KOPT-K1 (cell line): ENCODE measurements around the gene SPATA3.

Experiments used
- H3K27ac ChIP-seq: fragments of 200-600 bp; sonication (generic); 2 replicates; pipeline ENCODE4 v1.5.1; 2016; ENCODE audit warnings: antibody characterized with exemption, mild to moderate bottlenecking, low read depth, low read length; ENCODE audit not compliant: poor library complexity, severe bottlenecking
- H3K36me3 ChIP-seq: fragments of 200-600 bp; sonication (generic); 2 replicates; pipeline ENCODE4 v1.5.1; 2017; ENCODE audit warnings: antibody characterized with exemption, mild to moderate bottlenecking, low read length, moderate library complexity; ENCODE audit not compliant: insufficient read depth
- H3K9me3 ChIP-seq: fragments of 200-600 bp; sonication (generic); 2 replicates; pipeline ENCODE4 v1.5.1; 2017; ENCODE audit warnings: antibody characterized with exemption, low read length, mild to moderate bottlenecking; ENCODE audit not compliant: insufficient read depth, poor library complexity, severe bottlenecking

Gene SPATA3

GRCh38 chr2:231038483-231039293 is 42.8 kb downstream of the SPATA3 start:
- H3K36me3 ChIP-seq = no peaks in the 10 kb centered on the region
- H3K9me3 ChIP-seq = no peaks in the 10 kb centered on the region
- H3K27ac ChIP-seq = no peak overlapping the region

DNA sequence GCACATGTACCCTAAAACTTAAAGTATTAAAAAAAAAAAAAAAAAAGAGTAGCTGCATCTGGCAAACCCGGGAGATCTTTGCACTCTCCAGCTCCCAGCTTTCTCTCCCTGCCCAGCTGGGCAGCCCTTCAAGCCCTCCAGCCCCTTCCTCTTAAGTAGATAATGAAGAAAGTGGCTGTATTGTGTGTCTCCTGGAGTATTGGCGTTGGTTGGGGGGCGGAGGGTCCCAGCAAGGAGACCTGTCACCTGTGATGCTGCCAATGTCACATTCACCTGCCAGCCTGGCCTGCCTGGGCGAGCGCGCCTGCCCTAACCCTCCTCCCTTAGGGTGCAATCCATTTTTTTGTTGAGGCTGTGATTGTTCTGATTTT is 43.4 kb downstream of the SPATA3 start:
- H3K36me3 ChIP-seq = no peaks in the 10 kb centered on the region
- no peaks in the 10 kb centered on the region for H3K9me3 ChIP-seq
- H3K27ac ChIP-seq = no peak overlapping the region

GRCh38 chr2:231039821-231040364 is 44.0 kb downstream of the SPATA3 start:
- no peaks in the 10 kb centered on the region for H3K36me3 ChIP-seq
- no peaks in the 10 kb centered on the region for H3K9me3 ChIP-seq
- no peak overlapping the region for H3K27ac ChIP-seq

- no peaks in the 10 kb centered on the region for H3K36me3 ChIP-seq
- no peak overlapping the region for H3K27ac ChIP-seq
These were observed 45.3 kb downstream of the SPATA3 start for GRCh38 chr2:231041061-231041689.

DNA sequence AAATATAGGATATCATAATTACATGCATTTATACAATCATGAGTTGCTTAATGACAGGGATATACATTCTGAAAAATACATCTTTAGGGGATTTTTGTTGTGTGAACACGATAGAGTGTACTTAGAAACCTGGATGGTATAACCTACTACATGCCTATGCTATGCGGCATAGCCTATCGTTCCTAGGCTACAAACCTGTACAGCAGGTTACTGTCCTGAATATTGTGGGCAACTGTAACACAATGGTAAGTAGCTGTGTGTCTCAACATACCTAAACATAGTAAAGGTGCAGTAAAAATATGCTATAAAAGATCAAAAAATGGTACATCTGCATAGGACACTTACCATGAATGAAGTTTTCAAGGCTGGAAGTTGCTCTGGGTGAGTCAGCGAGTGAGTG is 47.9 kb downstream of the SPATA3 start:
- Histone ChIP-seq H3K27ac (no peak overlapping the region), H3K36me3 (no peaks in the 10 kb centered on the region), H3K9me3 (no peaks in the 10 kb centered on the region)

More at GRCh38 chr2:231041061-231041689, 45.3 kb downstream of the SPATA3 start:
- no peaks in the 10 kb centered on the region for H3K9me3 ChIP-seq

- Histone ChIP-seq H3K36me3 (no peaks in the 10 kb centered on the region), H3K27ac (no peak overlapping the region), H3K9me3 (no peaks in the 10 kb centered on the region)
These were observed 51.0 kb downstream of the SPATA3 start for GRCh38 chr2:231046916-231047273.

GRCh38 chr2:231047274-231047922 is 51.5 kb downstream of the SPATA3 start:
- Histone ChIP-seq H3K36me3 (no peaks in the 10 kb centered on the region), H3K27ac (no peak overlapping the region)

DNA sequence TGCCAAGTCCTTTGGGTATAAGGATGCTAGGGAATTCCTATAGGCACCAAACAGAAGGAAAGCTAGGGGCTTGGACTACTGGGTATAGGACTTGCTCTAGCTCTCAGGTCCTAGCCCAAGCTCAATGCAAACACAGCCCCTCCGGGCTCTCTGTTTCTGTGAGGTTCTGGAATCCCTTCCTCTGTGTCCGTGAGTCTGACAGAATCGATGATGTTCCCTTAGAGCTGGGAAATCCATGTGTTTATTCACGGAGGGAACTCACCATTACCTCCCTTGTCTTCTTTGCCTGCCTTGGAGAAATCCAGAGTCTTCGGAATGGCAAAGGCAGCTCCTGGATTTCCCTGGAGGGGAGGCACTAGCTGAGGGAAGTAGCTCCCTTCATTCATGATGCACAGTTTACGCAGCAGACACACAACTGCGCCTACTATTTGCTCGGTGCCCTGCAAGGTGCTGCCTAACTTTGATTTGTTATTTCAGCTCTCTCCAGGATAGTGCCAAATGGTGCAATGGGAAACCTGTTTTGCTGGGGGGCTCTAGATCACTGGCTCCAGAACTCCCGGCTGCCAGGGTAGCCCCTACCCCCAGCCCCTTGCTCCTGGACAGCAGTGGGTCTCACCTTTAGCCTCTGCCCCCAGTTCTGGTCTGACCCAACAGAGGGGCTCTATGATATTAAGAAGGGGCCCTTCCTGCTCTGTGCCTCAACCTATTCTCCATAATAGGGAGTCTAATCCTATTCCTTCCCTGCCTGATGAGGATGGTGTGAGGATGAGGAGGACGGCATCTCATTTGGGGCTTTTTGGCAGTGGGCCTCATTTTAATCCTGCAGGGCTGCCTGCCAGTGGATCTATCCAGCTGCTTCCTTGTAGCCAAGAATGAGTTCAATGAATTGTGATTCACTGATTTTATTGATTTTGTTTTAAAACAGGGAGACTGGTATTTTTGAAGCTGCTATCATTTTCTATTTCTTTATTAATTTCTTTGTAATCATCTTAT is 52.3 kb downstream of the SPATA3 start:
- Histone ChIP-seq H3K9me3 (no peaks in the 10 kb centered on the region), H3K36me3 (no peaks in the 10 kb centered on the region), H3K27ac (no peak overlapping the region)

More at GRCh38 chr2:231047274-231047922, 51.5 kb downstream of the SPATA3 start:
- H3K9me3 ChIP-seq = no peaks in the 10 kb centered on the region

DNA sequence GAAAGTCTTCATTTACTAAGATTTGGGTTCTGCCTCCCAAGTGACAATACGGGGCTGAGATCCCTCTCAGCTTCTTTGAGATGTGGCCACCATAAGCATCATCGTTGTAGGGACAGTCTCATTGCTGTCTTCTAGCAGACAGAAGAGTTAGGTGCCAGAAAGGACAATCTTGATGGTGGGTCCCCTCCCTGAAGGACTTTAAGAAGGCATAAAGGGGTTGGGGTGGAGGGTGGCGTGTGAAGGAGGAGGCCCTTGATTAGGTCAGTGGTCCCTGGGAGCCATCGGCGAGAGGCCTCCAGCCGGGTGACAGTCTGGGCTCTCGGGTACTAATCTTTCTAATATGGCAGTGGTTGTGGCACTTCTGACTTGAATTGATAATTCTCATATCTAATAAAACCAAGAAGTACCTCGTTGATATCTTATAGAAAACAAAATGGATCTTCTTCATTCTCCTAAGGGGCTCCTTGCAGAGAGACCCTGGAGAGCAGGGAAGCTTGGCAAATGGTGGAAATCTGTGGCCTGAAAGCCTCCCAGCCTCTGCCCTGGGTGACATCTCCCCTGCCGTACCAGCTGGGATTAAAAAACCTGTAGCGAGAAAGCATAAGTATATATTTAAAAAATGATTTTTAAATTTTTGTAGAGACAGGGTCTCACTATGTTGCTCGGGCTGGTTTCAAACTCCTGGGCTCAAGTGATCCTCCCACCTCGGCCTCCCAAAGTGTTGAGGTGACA is 53.5 kb downstream of the SPATA3 start:
- Histone ChIP-seq H3K27ac (no peak overlapping the region), H3K36me3 (no peaks in the 10 kb centered on the region), H3K9me3 (no peaks in the 10 kb centered on the region)

GRCh38 chr2:231050018-231050901 is 54.3 kb downstream of the SPATA3 start:
- Histone ChIP-seq H3K36me3 (no peaks in the 10 kb centered on the region), H3K9me3 (no peaks in the 10 kb centered on the region), H3K27ac (no peak overlapping the region)

DNA sequence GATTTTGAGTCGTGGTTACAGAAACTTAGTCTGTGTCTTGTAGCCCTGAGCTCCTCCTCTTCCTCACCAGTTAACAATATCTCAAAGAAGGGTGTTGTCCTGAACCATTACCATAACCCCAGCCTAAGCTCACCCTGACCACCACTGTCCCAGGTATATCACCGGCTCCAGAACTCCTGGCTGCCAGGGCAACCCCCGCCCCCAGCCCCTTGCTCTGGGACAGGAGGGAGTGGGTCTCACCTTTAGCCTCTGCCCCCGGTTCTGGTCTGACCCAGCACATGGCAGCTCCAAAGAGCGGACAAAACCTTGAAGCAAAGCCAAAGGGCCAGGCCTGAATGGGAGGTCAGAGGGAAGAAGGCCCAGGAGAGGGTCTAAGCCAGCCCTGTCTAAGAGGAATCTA is 55.2 kb downstream of the SPATA3 start:
- Histone ChIP-seq H3K27ac (no peak overlapping the region), H3K36me3 (no peaks in the 10 kb centered on the region), H3K9me3 (no peaks in the 10 kb centered on the region)

DNA sequence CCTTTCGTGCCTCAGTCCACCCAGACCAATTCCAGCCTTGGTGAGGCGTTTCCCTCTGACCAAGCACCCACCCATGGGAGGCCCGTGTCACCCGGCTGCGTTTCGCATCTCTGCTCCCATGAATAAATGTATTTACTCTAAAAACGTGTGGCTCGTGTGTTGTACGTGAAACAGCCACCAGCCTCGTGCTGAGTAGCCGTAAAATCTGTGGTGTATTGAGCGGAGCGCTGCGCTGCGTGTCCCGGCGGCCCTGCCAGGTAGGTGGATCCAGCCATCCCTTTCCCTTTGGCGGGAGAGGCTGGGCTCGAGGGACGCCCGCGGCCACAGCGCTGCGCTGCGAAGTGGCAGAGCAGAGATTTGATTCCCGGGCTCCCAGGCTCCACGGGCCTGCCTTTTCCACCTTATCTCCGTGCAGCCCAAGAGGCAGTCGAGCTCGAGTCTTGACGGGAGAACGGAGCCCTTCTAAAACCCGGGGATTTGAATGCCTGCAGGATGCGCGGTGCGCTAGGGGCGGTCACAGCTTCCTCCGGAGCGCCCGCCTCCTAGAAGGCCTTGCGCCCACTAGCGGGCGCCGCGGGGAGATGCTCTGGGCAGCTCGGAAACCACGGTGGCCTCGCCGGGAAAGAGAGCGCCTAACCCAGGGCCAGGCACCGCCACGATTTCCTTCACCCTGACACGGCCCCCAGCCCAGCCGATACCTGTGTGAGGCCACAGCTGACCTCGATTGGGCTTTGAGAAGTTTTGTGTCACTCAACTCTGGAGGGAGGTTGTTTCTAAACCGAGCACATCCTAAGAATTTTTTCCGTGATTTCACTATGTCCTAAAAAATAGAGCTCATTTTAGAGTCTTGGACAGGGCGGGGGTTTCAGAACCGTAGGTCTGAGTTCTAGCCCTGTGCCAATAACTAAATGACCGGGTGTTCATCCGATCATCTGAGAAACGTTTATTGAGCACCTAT is 56.9 kb downstream of the SPATA3 start:
- no peaks in the 10 kb centered on the region for H3K9me3 ChIP-seq
- H3K36me3 ChIP-seq = no peaks in the 10 kb centered on the region
- peak overlapping the region; percentile 10 for H3K27ac ChIP-seq
